SHP77 (cell line): ENCODE results near the gene ABCA13.
A peak's percentile ranks its signal among the peaks of the same experiment; 100 is the strongest.

Experiments
- DNase-seq, 2 experiments: peaks; one replicate each; lab custom pipeline; 2025; lab: John Stamatoyannopoulos, UW

ABCA13 gene

GRCh38 chr7:48428091-48428684 is 256.9 kb downstream of the ABCA13 start:
- DNase-seq, result peak; percentile 54 to 83

- DNase-seq, result no peak
Observed at GRCh38 chr7:48429117-48429516, 257.9 kb downstream of the ABCA13 start.

GRCh38 chr7:48438206-48438605 is 266.9 kb downstream of the ABCA13 start:
- no peak for DNase-seq

GRCh38 chr7:48441848-48442492 is 270.7 kb downstream of the ABCA13 start:
- DNase-seq, result peak; percentile 82 to 86

GRCh38 chr7:48443051-48443450 is 271.8 kb downstream of the ABCA13 start:
- no peak for DNase-seq

GRCh38 chr7:48446721-48447120 is 275.5 kb downstream of the ABCA13 start:
- DNase-seq, result no peak

- DNase-seq, result no peak
Observed at GRCh38 chr7:48452218-48452617, 281.0 kb downstream of the ABCA13 start.

- peak; percentile 38 to 54 for DNase-seq
Observed at GRCh38 chr7:48454750-48455192, 283.5 kb downstream of the ABCA13 start.

- peak in 1 of 2 experiments; percentile 20 for DNase-seq
Observed at GRCh38 chr7:48455363-48455762, 284.1 kb downstream of the ABCA13 start.

GRCh38 chr7:48458701-48459524 is 287.7 kb downstream of the ABCA13 start:
- no peak for DNase-seq

GRCh38 chr7:48466713-48467112 is 295.5 kb downstream of the ABCA13 start:
- no peak for DNase-seq

- DNase-seq, result no peak
Observed at GRCh38 chr7:48471196-48471595, 299.9 kb downstream of the ABCA13 start.

- no peak for DNase-seq
Observed at GRCh38 chr7:48472640-48473039, 301.4 kb downstream of the ABCA13 start.

GRCh38 chr7:48473205-48473865 is 302.1 kb downstream of the ABCA13 start:
- DNase-seq, result no peak

- no peak for DNase-seq
Observed at GRCh38 chr7:48481235-48481634, 310.0 kb downstream of the ABCA13 start.

GRCh38 chr7:48497521-48497920 is 326.3 kb downstream of the ABCA13 start:
- no peak for DNase-seq

- DNase-seq, result no peak
Observed at GRCh38 chr7:48502021-48502420, 330.8 kb downstream of the ABCA13 start.

- DNase-seq, result no peak
Observed at GRCh38 chr7:48505051-48505450, 333.8 kb downstream of the ABCA13 start.

GRCh38 chr7:48505466-48505865 is 334.2 kb downstream of the ABCA13 start:
- no peak for DNase-seq

- DNase-seq, result no peak
Observed at GRCh38 chr7:48506569-48506968, 335.3 kb downstream of the ABCA13 start.

GRCh38 chr7:48511080-48511479 is 339.8 kb downstream of the ABCA13 start:
- DNase-seq, result no peak

GRCh38 chr7:48512892-48513291 is 341.6 kb downstream of the ABCA13 start:
- no peak for DNase-seq
